ENCODE measurements around the gene LBP. TPM values are rescaled to one million over a fixed set of nuclear protein-coding genes. Genes with fewer than 3 reads are reported as not detected.

Gene LBP
- not detected for total RNA-seq
- polyA plus RNA-seq (ENCODE audit: insufficient read length in 2 of 2) = not detected
- long read RNA-seq, donor 1 = 0 reads
- long read RNA-seq, donor 2 = 0 reads
- long read RNA-seq, donor 3 = 0 reads
- long read RNA-seq, donor 4 = 0 reads

GRCh38 chr20:38346247-38346651, at the start of gene LBP:
TSS of gene LBP (plus strand) at chr20:38346482. CDS start at chr20:38346517, 35 bp downstream.
- no peak for DNase-seq (ENCODE audit: low read depth in 4 of 6, low spot score in 6 of 6)
- no peaks in the 10 kb centered on the region for H3K9me3 ChIP-seq (ENCODE audit: control insufficient read depth, insufficient read depth, low read length)
- no peak within 1 kb of the TSS for H3K4me3 ChIP-seq (ENCODE audit: low read depth, low read length)
- H3K36me3 ChIP-seq (ENCODE audit: control insufficient read depth, insufficient read depth, low read length) = no peaks in the 10 kb centered on the region
- no peak within 1 kb of the TSS for H3K27ac ChIP-seq (ENCODE audit: low read depth, low read length)
- H3K4me1 ChIP-seq (ENCODE audit: control insufficient read depth, insufficient read depth, low read length) = peaks cover 21% of the 10 kb centered on the region
- 87% methylated on average over 8 of the region's 8 CpGs for WGBS (ENCODE audit: insufficient coverage)
- H3K27me3 ChIP-seq (ENCODE audit: control insufficient read depth, insufficient read depth, low read length) = no peaks in the 10 kb centered on the region

GRCh38 chr20:38297916-38298674, 48.2 kb upstream of the LBP start:
- H3K27me3 ChIP-seq (ENCODE audit: control insufficient read depth, insufficient read depth, low read length) = no peaks in the 10 kb centered on the region
- 100% methylated on average over 6 of the region's 7 CpGs for WGBS (ENCODE audit: insufficient coverage)
- peak overlapping the region; percentile 84 for H3K27ac ChIP-seq (ENCODE audit: low read depth, low read length)
- H3K4me1 ChIP-seq (ENCODE audit: control insufficient read depth, insufficient read depth, low read length) = peaks cover 32% of the 10 kb centered on the region
- H3K4me3 ChIP-seq (ENCODE audit: low read depth, low read length) = no peak overlapping the region
- no peaks in the 10 kb centered on the region for H3K36me3 ChIP-seq (ENCODE audit: control insufficient read depth, insufficient read depth, low read length)
- no peaks in the 10 kb centered on the region for H3K9me3 ChIP-seq (ENCODE audit: control insufficient read depth, insufficient read depth, low read length)
- no peak for DNase-seq (ENCODE audit: low read depth in 4 of 6, low spot score in 6 of 6)

- Histone ChIP-seq H3K9me3 (ENCODE audit: control insufficient read depth, insufficient read depth, low read length) (no peaks in the 10 kb centered on the region), H3K4me3 (ENCODE audit: low read depth, low read length) (no peak overlapping the region), H3K36me3 (ENCODE audit: control insufficient read depth, insufficient read depth, low read length) (no peaks in the 10 kb centered on the region), H3K27ac (ENCODE audit: low read depth, low read length) (peak overlapping the region; percentile 84), H3K4me1 (ENCODE audit: control insufficient read depth, insufficient read depth, low read length) (peaks cover 25% of the 10 kb centered on the region), H3K27me3 (ENCODE audit: control insufficient read depth, insufficient read depth, low read length) (no peaks in the 10 kb centered on the region)
- WGBS (ENCODE audit: insufficient coverage) = 27% methylated on average over 13 of the region's 13 CpGs
- peak in 2 of 6 donors; percentile 30 to 76 for DNase-seq (ENCODE audit: low read depth in 4 of 6, low spot score in 6 of 6)
Observed at GRCh38 chr20:38298768-38299288, 47.5 kb upstream of the LBP start.

GRCh38 chr20:38299963-38300362, 46.3 kb upstream of the LBP start:
- 82% methylated on average over 6 of the region's 6 CpGs for WGBS (ENCODE audit: insufficient coverage)
- Histone ChIP-seq H3K9me3 (ENCODE audit: control insufficient read depth, insufficient read depth, low read length) (no peaks in the 10 kb centered on the region), H3K27me3 (ENCODE audit: control insufficient read depth, insufficient read depth, low read length) (no peaks in the 10 kb centered on the region), H3K4me1 (ENCODE audit: control insufficient read depth, insufficient read depth, low read length) (peaks cover 31% of the 10 kb centered on the region), H3K36me3 (ENCODE audit: control insufficient read depth, insufficient read depth, low read length) (no peaks in the 10 kb centered on the region), H3K27ac (ENCODE audit: low read depth, low read length) (no peak overlapping the region), H3K4me3 (ENCODE audit: low read depth, low read length) (no peak overlapping the region)
- DNase-seq (ENCODE audit: low read depth in 4 of 6, low spot score in 6 of 6) = peak in 1 of 6 donors; percentile 19

- Histone ChIP-seq H3K9me3 (ENCODE audit: control insufficient read depth, insufficient read depth, low read length) (no peaks in the 10 kb centered on the region), H3K4me3 (ENCODE audit: low read depth, low read length) (no peak overlapping the region), H3K27me3 (ENCODE audit: control insufficient read depth, insufficient read depth, low read length) (no peaks in the 10 kb centered on the region), H3K36me3 (ENCODE audit: control insufficient read depth, insufficient read depth, low read length) (no peaks in the 10 kb centered on the region), H3K27ac (ENCODE audit: low read depth, low read length) (no peak overlapping the region), H3K4me1 (ENCODE audit: control insufficient read depth, insufficient read depth, low read length) (peaks cover 31% of the 10 kb centered on the region)
- 100% methylated on average over 2 of the region's 4 CpGs for WGBS (ENCODE audit: insufficient coverage)
- DNase-seq (ENCODE audit: low read depth in 4 of 6, low spot score in 6 of 6) = no peak
Observed at GRCh38 chr20:38300438-38300837, 45.8 kb upstream of the LBP start.

GRCh38 chr20:38301309-38301708, 45.0 kb upstream of the LBP start:
- H3K9me3 ChIP-seq (ENCODE audit: control insufficient read depth, insufficient read depth, low read length) = no peaks in the 10 kb centered on the region
- peaks cover 31% of the 10 kb centered on the region for H3K4me1 ChIP-seq (ENCODE audit: control insufficient read depth, insufficient read depth, low read length)
- WGBS (ENCODE audit: insufficient coverage) = 95% methylated on average over 2 of the region's 3 CpGs
- H3K36me3 ChIP-seq (ENCODE audit: control insufficient read depth, insufficient read depth, low read length) = no peaks in the 10 kb centered on the region
- no peak for DNase-seq (ENCODE audit: low read depth in 4 of 6, low spot score in 6 of 6)
- no peak overlapping the region for H3K27ac ChIP-seq (ENCODE audit: low read depth, low read length)
- no peaks in the 10 kb centered on the region for H3K27me3 ChIP-seq (ENCODE audit: control insufficient read depth, insufficient read depth, low read length)
- H3K4me3 ChIP-seq (ENCODE audit: low read depth, low read length) = no peak overlapping the region

- peak in 2 of 6 donors; percentile 67 to 75 for DNase-seq (ENCODE audit: low read depth in 4 of 6, low spot score in 6 of 6)
- H3K27ac ChIP-seq (ENCODE audit: low read depth, low read length) = peak overlapping the region; percentile 69
- 9% methylated on average over 7 of the region's 11 CpGs for WGBS (ENCODE audit: insufficient coverage)
- no peaks in the 10 kb centered on the region for H3K27me3 ChIP-seq (ENCODE audit: control insufficient read depth, insufficient read depth, low read length)
- peaks cover 31% of the 10 kb centered on the region for H3K4me1 ChIP-seq (ENCODE audit: control insufficient read depth, insufficient read depth, low read length)
- no peaks in the 10 kb centered on the region for H3K36me3 ChIP-seq (ENCODE audit: control insufficient read depth, insufficient read depth, low read length)
- H3K9me3 ChIP-seq (ENCODE audit: control insufficient read depth, insufficient read depth, low read length) = no peaks in the 10 kb centered on the region
- H3K4me3 ChIP-seq (ENCODE audit: low read depth, low read length) = no peak overlapping the region
Observed at GRCh38 chr20:38302786-38303185, 43.5 kb upstream of the LBP start.

GRCh38 chr20:38303908-38304379, 42.3 kb upstream of the LBP start, which contains the start of gene BPI:
TSS of gene BPI (plus strand) at chr20:38304156. CDS start at chr20:38304224, 68 bp downstream.
- DNase-seq (ENCODE audit: low read depth in 4 of 6, low spot score in 6 of 6) = no peak
- H3K27me3 ChIP-seq (ENCODE audit: control insufficient read depth, insufficient read depth, low read length) = no peaks in the 10 kb centered on the region
- WGBS (ENCODE audit: insufficient coverage) = 64% methylated on average over 19 of the region's 21 CpGs
- no peak within 1 kb of the TSS for H3K4me3 ChIP-seq (ENCODE audit: low read depth, low read length)
- no peaks in the 10 kb centered on the region for H3K36me3 ChIP-seq (ENCODE audit: control insufficient read depth, insufficient read depth, low read length)
- peaks cover 24% of the 10 kb centered on the region for H3K4me1 ChIP-seq (ENCODE audit: control insufficient read depth, insufficient read depth, low read length)
- H3K9me3 ChIP-seq (ENCODE audit: control insufficient read depth, insufficient read depth, low read length) = peaks cover 1% of the 10 kb centered on the region
- peak within 1 kb of the TSS; percentile 69 for H3K27ac ChIP-seq (ENCODE audit: low read depth, low read length)

GRCh38 chr20:38304845-38305447, 41.3 kb upstream of the LBP start:
- H3K36me3 ChIP-seq (ENCODE audit: control insufficient read depth, insufficient read depth, low read length) = no peaks in the 10 kb centered on the region
- H3K27ac ChIP-seq (ENCODE audit: low read depth, low read length) = no peak overlapping the region
- no peaks in the 10 kb centered on the region for H3K27me3 ChIP-seq (ENCODE audit: control insufficient read depth, insufficient read depth, low read length)
- H3K4me1 ChIP-seq (ENCODE audit: control insufficient read depth, insufficient read depth, low read length) = peaks cover 16% of the 10 kb centered on the region
- no peak for DNase-seq (ENCODE audit: low read depth in 4 of 6, low spot score in 6 of 6)
- H3K4me3 ChIP-seq (ENCODE audit: low read depth, low read length) = no peak overlapping the region
- H3K9me3 ChIP-seq (ENCODE audit: control insufficient read depth, insufficient read depth, low read length) = peaks cover 1% of the 10 kb centered on the region
- WGBS (ENCODE audit: insufficient coverage) = 53% methylated on average over 7 of the region's 8 CpGs
